ENCODE results near the gene OMP.

Gene OMP

DNA sequence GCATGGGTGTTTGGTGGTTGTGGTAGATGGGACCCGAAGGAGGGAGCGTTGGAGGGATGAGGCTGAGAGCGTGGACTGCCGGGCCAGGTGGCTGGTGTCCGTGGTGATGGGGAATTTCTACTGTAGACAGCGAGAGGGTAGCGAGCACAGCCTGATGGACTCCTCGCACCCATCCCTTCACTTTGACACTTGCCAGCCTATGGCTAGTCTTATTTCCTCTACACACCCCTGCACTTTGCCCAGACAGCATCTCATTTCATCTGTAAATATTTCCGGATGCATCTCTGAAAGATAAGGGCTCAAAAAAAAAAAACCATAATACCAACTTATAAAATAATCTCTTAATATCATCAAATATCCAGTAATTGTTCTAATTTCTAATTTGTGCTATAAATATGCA lies 5.8 kb downstream of the OMP start:
- Histone ChIP-seq H3K4me1 (no peaks in the 10 kb centered on the region), H3K27me3 (ENCODE audit: control insufficient read depth, insufficient read depth, low read length) (no peaks in the 10 kb centered on the region), H3K9ac (no peak overlapping the region), H3K36me3 (ENCODE audit: control insufficient read depth, insufficient read depth, low read length) (no peaks in the 10 kb centered on the region), H2AFZ (no peak overlapping the region), H3K79me2 (no peaks in the 10 kb centered on the region), H3K9me3 (ENCODE audit: control insufficient read depth, low read length) (no peaks in the 10 kb centered on the region), H3K4me2 (ENCODE audit: low read length) (no peak overlapping the region), H3K27ac (no peak overlapping the region), H3K4me3 (ENCODE audit: low read depth, low read length) (no peak overlapping the region)
- TF ChIP-seq, protein P1, sequence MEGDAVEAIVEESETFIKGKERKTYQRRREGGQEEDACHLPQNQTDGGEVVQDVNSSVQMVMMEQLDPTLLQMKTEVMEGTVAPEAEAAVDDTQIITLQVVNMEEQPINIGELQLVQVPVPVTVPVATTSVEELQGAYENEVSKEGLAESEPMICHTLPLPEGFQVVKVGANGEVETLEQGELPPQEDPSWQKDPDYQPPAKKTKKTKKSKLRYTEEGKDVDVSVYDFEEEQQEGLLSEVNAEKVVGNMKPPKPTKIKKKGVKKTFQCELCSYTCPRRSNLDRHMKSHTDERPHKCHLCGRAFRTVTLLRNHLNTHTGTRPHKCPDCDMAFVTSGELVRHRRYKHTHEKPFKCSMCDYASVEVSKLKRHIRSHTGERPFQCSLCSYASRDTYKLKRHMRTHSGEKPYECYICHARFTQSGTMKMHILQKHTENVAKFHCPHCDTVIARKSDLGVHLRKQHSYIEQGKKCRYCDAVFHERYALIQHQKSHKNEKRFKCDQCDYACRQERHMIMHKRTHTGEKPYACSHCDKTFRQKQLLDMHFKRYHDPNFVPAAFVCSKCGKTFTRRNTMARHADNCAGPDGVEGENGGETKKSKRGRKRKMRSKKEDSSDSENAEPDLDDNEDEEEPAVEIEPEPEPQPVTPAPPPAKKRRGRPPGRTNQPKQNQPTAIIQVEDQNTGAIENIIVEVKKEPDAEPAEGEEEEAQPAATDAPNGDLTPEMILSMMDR (IDR thresholded peaks at IDR 0.05), result no peak

DNA sequence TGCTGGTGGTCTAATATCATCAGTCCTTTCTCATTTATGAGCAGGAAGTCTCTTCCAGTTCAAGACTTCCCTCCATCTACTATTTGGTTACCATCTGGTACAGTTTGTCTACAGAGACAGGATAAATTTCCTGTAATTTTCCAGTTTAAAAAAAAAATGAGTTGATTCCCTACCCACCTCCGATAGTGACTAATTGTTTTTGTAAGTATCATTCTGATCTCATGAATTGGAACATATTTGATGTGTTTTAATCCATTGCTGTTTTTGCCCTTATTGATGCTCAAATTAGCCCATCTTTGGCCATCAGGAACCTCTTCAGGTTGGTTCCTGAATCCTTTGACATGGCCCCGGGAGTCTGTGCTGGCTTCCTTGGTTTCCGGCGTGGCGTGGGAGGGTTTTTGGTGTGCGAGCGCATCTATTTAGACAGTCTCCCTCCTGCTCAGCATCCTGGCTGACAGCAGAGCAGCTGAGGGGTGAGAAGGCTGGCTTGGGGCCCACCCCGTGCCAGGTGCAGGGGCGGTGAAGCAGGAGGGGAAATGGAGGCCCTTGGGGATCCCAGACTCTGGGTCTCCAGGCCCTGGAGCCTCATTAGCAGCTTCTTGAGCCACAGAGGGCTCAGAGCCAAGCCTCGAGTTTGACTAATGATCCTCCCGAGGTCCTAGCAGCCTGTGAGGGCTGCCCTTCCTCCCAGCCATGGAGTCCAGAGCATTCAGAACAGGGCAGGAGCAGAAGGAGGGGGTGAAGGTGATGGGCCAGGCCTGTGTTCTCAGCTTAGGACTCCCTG lies 6.8 kb downstream of the OMP start:
- H3K4me3 ChIP-seq (ENCODE audit: low read depth, low read length), result no peak overlapping the region
- no peaks in the 10 kb centered on the region for H3K4me1 ChIP-seq
- H3K27me3 ChIP-seq (ENCODE audit: control insufficient read depth, insufficient read depth, low read length), result no peaks in the 10 kb centered on the region
- no peaks in the 10 kb centered on the region for H3K9me3 ChIP-seq (ENCODE audit: control insufficient read depth, low read length)
- no peak overlapping the region for H3K9ac ChIP-seq
- TF ChIP-seq, protein P1 (IDR thresholded peaks at IDR 0.05), result no peak
- no peak overlapping the region for H3K4me2 ChIP-seq (ENCODE audit: low read length)
- H3K36me3 ChIP-seq (ENCODE audit: control insufficient read depth, insufficient read depth, low read length), result no peaks in the 10 kb centered on the region
- H2AFZ ChIP-seq, result no peak overlapping the region
- H3K79me2 ChIP-seq, result no peaks in the 10 kb centered on the region
- no peak overlapping the region for H3K27ac ChIP-seq

DNA sequence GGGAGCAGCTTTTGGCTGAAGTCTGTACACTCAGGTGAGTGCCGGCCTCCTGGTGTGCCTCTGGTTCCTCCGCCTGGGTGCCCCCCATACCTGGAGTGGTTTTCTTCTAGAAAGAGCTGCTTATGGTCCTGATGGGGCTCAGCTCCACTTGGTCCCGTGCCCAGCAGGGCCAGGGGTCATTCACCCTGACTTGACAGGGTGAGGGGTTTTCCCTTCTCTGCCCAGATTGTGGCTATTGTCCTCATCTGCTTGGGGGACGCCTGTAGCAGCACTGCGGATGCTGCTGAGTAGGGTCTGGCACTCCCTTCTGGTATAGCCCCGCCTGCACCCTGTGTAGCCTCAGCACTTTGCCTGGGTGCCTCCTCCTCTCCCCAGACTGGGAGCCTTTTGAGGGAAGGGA lies 8.2 kb downstream of the OMP start:
- Histone ChIP-seq H3K27ac (no peak overlapping the region), H3K36me3 (ENCODE audit: control insufficient read depth, insufficient read depth, low read length) (no peaks in the 10 kb centered on the region), H3K9ac (no peak overlapping the region), H3K79me2 (no peaks in the 10 kb centered on the region), H3K4me3 (ENCODE audit: low read depth, low read length) (no peak overlapping the region), H2AFZ (no peak overlapping the region), H3K4me1 (no peaks in the 10 kb centered on the region), H3K9me3 (ENCODE audit: control insufficient read depth, low read length) (no peaks in the 10 kb centered on the region), H3K4me2 (ENCODE audit: low read length) (no peak overlapping the region), H3K27me3 (ENCODE audit: control insufficient read depth, insufficient read depth, low read length) (no peaks in the 10 kb centered on the region)
- TF ChIP-seq, protein P1 (IDR thresholded peaks at IDR 0.05), result no peak

DNA sequence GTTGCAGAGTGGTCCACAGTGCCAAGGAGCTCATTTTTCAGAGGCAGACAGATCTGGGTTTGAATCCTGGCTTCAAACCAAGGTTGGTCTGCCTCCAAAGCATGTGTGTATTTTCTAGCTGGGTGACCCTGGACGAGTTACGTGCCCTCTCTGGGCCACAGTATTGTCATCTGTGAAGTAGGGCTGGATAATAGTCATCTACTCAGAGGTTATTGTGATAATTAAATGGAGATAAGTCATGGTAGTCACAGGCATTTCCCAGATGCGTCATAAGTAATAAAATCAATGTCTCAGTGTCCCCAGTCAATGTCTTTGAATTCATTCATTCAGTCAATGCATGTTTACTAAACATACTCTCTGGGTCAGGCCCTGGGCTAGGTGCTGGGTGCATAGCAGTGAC lies 8.6 kb downstream of the OMP start:
- H3K4me1 ChIP-seq, result no peaks in the 10 kb centered on the region
- no peak overlapping the region for H2AFZ ChIP-seq
- H3K36me3 ChIP-seq (ENCODE audit: control insufficient read depth, insufficient read depth, low read length), result no peaks in the 10 kb centered on the region
- no peaks in the 10 kb centered on the region for H3K27me3 ChIP-seq (ENCODE audit: control insufficient read depth, insufficient read depth, low read length)
- H3K4me2 ChIP-seq (ENCODE audit: low read length), result no peak overlapping the region
- no peaks in the 10 kb centered on the region for H3K9me3 ChIP-seq (ENCODE audit: control insufficient read depth, low read length)
- no peaks in the 10 kb centered on the region for H3K79me2 ChIP-seq
- no peak overlapping the region for H3K9ac ChIP-seq
- H3K27ac ChIP-seq, result no peak overlapping the region
- H3K4me3 ChIP-seq (ENCODE audit: low read depth, low read length), result no peak overlapping the region
- TF ChIP-seq, protein P1 (IDR thresholded peaks at IDR 0.05), result no peak

DNA sequence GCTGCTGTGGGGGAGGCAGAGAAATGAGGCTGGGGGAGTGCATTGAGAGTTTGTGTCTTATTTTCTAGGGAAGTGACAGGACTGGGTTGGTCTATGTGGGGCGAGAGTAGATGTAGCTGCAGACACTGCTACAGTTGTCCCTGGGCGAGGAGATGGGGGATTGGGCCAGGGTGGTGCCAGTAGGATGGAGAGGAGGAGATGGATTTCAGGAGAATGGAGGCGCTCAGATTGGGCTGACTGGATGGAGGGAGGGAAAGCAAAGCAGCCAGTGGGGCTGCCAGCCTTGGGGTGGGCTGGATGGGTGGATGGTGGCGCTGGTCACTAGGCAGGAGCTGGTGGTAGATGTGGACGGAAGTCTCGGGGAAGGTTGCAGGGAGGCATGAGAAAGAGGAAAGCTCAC lies 9.3 kb downstream of the OMP start:
- Histone ChIP-seq H3K27ac (no peak overlapping the region), H3K4me2 (ENCODE audit: low read length) (no peak overlapping the region), H3K9ac (no peak overlapping the region), H3K79me2 (no peaks in the 10 kb centered on the region), H3K9me3 (ENCODE audit: control insufficient read depth, low read length) (no peaks in the 10 kb centered on the region), H3K27me3 (ENCODE audit: control insufficient read depth, insufficient read depth, low read length) (no peaks in the 10 kb centered on the region), H3K4me3 (ENCODE audit: low read depth, low read length) (no peak overlapping the region), H3K36me3 (ENCODE audit: control insufficient read depth, insufficient read depth, low read length) (no peaks in the 10 kb centered on the region), H3K4me1 (no peaks in the 10 kb centered on the region), H2AFZ (no peak overlapping the region)
- TF ChIP-seq, protein P1 (IDR thresholded peaks at IDR 0.05), result no peak

All from parathyroid adenoma (tissue), 2 donors.